ENCODE measurements around the gene SEC23A.

SEC23A gene

GRCh38 chr14:39036760-39037159 is 66.3 kb downstream of the SEC23A start:
- TF ChIP-seq CTCF (IDR thresholded peaks at IDR 0.05) = no peak

GRCh38 chr14:39035336-39035735 is 67.7 kb downstream of the SEC23A start:
- no peak for TF ChIP-seq CTCF (IDR thresholded peaks at IDR 0.05)

- TF ChIP-seq CTCF (IDR thresholded peaks at IDR 0.05) = peak; percentile 75
Measured at GRCh38 chr14:39034481-39035296, 68.3 kb downstream of the SEC23A start.

- no peak for TF ChIP-seq CTCF (IDR thresholded peaks at IDR 0.05)
Measured at GRCh38 chr14:39033371-39033770, 69.7 kb downstream of the SEC23A start.

- TF ChIP-seq CTCF (IDR thresholded peaks at IDR 0.05) = no peak
Measured at GRCh38 chr14:39030209-39030608, 72.8 kb downstream of the SEC23A start.

- no peak for TF ChIP-seq CTCF (IDR thresholded peaks at IDR 0.05)
Measured at GRCh38 chr14:39029789-39030188, 73.2 kb downstream of the SEC23A start.

- no peak for TF ChIP-seq CTCF (IDR thresholded peaks at IDR 0.05)
Measured at GRCh38 chr14:39028620-39029019, 74.4 kb downstream of the SEC23A start.
